NCI-H2029 (cell line): ENCODE measurements around the gene BNIP3.
"Not testable (repeated sequence)": the region's sequence is repeated elsewhere in the genome, so short reads cannot be mapped to it uniquely, and the experiment has no call there.

Experiments
- DNase-seq: peaks from one replicate; lab custom pipeline; 2025; lab: John Stamatoyannopoulos, UW

The BNIP3 gene

DNA sequence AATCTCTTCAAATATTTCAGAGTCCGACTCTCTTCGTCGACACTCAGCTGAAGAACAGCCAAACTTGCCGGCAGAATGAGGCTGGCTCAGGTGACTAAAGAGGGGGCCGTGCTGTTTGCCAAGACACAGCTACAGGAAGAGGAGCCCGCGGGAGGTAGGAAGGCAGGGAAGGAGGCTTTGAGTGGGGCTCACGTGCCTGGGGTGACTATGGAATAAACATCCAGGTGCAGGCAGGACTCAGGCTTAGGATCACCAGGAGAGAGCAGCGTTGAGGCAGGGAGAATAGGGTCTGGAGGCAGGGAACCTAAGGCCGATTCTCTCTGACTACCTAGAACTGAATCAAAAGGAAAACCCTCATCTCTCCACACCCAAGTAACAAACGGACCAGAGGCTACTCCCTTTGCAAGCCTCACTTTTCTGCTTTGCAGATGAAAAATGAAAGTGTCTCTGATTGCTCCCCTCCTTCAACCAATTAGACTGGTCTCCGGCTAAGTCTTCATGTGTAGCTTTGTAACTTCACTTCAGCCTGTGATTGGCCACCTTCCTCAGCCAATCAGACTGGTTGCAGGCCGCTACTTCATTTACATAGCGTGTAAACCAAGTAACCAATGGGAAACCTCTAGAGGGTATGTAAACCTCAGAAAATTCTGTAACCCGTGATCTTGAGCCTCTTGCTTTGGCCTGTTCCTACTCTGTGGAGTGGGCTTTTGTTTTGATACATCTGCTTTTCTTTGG lies 19.7 kb upstream of the BNIP3 start:
- DNase-seq = peak; percentile 31

DNA sequence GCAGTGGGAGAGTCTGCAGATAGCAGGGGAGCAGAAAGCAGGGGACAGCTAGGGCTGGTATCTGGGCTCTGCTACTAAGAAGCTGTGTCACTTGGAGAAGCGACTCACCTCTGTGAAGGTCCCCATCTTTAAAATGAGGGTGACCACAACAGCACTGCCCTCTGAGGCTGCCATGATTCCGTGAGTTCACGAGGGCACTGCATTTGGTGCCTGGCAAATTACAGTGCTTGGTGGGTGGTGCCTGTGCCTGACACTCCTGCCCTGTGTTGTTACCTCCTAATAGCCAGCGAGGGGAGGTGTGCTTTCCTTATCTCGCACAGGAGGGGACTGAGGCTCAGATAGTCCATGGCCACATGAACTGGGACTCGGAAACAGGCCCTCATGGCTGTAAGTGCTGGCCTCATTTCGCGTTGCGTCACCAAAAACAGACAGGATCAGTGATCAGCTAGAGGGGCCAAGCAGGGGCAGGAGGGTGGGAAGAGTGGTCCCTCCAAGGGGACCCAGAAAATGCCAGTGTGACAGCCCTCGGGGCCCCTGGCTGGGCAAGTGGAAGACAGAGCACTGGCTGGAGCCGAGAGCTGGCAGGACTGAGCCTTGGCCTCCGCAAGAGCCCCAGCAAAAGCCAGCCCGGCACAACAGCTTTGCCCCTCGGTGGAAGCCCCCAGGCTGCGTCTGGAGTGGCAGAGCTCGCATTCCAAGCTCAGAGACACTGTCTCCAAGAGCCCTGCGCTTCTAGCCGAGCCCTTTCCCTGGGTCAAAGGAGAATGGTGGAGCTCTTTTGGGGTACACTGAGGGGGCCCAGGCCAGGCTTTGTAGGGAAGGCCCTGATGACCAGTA lies 17.3 kb upstream of the BNIP3 start:
- no peak for DNase-seq

DNA sequence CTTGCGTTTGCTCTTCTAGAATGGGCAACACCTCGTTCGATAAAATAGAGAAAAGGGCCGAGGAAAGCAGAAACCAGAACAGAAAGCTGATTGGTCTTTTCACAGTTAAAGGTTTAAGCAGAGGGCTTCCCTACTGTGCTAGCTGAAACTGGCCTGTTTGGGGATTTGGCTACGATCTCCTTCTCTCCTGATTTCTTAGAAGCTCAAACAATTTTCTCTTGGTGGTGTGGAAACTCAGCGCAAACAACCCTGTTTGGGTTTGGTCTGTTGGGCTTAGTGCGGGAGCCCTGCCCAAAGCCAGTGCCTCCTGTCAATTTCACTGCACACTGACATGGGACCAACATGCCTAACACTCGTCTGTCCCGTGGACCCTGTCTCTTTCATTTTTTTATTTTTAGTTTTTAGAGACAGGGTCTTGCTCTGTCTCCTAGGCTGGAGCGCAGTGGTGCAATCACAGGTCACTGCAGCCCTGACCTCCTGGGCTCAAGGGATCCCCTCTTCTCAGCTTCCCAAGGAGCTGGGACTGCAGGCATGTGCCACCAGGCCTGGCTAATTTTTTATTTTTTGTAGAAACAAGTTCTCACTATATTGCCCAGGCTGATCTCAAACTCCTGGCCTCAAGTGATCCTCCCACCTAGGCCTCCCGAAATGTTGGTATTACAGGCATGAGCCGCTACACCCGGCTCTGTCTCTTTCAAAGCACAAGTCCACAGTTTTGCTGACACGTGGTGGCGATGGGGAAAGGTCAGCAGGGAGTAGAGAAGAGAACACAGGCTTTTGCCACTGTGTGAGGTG lies 16.5 kb upstream of the BNIP3 start:
- DNase-seq = no peak

DNA sequence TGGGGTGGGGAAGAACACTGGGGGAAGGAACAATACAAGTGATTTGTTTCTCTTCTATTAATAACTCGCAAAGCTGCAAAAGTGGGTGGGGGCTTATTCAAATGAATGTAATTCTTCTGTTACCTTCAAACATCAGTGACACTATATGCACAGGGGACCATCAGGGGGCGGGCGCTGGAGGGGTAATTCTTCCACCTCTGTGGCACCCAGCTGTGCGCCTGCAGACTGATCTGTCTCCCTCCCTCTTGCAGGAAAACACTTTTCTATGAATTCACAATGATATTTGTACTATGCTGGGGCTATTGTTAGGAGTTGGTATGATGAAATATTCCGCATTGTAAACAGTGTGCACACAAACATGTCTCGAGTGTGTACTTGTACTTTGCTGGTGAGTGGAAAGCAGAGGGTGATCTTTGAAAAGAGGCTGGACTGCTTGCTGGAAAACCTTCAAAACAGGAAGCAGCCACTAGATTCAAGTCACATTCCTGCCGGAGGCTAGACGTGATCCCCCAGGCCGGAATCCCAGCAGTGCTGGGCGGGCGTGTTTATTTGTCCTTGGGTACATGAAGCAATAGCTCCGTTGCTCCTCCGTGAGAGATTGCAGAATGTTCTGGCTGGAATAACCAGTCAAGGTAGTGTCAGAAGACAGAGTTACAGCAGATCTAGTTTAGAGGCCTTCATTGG lies 15.8 kb upstream of the BNIP3 start:
- peak; percentile 53 for DNase-seq

DNA sequence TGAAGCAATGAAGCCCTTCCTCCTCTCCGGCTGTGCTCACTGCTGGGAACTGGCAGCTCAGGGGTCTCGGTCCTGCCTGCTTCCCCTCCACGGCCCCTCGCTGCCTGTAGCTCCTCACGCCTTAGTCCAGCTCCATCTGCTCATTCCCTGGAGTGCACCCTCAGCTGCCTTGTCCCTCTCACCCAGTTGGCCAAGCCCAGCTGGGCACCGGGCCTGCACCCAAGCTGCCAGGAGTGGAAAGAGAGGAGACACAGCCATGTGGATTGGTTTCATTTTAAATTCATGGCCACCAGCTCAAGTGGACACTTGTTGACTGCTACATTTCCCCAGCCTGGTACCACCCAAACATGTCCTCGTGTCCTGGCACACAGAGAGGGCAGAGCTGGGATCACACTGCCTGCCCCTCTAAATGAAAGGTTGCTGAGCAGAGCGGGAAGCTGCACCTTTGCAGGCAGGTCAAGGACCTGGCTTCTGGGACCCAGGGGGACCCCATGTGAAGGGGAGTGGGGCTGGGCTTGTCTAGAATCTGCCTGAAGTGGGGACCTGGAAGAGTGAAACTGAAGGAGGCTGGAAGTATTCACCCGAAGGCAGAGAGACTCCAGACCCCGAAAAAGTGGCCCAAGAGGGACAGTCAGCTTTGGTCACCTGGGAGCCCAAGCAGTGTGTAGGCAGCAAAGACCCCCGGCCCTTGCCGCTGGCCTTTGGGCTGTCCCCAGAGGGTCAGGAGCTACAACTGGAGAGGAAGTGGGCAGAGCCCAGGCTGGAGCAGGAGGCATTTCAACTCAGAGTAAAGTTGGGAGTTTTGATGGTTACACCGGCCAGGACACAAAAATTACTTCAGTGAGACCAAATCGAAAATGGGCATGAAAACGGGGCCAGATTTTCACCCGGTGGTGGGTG lies 15.0 kb upstream of the BNIP3 start:
- peak; percentile 37 for DNase-seq

DNA sequence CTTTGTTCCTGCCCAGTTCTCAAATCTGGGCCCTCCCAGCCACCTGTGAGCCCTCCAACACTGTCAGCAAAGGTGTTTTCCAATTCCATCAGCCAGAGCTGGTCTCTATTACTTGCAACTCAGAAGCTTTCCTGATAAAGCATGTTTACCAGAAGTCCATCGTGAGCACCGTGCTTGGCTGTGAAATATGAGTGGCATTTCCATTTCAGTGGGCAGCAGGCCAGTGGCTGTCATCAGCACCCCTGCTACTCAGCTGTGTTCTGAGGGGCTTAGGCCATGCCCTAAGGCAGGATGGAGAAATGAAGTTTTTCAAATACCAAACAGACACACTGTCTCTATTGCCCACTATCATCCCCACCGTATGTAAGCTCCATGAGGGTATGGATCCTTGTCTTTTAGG lies 12.7 kb upstream of the BNIP3 start:
- DNase-seq = no peak

DNA sequence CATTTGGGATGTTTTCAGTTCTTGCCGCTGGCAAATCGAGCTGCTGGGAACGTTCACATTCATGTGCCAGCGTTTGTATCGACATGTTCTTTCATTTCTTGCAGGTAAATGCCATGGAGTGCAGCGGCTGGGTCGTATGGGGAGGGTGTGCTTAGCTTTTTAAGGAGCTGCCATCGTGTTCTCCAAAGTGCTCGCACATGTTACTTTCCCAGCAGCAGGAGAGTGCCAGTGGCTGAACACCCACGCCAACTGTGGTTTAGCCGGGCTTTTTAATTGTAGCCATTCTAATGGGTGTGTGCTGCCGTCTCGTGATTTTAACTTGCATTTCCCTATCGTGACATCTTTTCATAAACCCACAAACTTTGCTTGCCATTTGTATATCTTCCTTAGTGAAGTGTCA lies 11.6 kb upstream of the BNIP3 start:
- no peak for DNase-seq

DNA sequence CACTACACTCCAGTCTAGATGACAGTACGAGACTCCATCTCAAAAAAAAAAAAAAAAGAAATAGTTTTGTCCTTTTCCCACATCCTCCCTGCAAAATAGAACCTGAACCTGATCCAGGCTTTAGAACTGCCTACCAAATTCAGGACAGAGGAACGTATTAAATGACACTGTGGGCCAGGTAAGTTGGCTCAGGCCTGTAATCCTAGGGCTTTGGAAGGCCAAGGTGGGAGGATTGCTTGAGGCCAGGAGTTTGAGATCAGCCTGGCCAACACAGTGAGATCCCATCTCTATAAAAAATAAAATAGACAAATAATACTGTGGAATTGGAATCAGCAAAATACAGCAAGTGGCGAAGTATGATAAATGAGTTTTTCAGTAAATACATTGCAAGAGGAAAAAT lies 10.0 kb upstream of the BNIP3 start:
- DNase-seq = no peak

DNA sequence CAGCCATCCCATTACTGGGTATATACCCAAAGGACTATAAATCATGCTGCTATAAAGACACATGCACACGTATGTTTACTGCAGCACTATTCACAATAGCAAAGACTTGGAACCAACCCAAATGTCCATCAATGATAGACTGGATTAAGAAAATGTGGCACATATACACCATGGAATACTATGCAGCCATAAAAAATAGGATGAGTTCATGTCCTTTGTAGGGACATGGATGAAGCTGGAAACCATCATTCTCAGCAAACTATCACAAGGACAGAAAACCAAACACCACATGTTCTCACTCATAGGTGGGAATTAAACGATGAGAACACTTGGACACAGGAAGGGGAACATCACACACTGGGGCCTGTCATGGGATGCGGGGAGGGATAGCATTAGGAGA lies 6.1 kb upstream of the BNIP3 start:
- DNase-seq = not testable (repeated sequence)

DNA sequence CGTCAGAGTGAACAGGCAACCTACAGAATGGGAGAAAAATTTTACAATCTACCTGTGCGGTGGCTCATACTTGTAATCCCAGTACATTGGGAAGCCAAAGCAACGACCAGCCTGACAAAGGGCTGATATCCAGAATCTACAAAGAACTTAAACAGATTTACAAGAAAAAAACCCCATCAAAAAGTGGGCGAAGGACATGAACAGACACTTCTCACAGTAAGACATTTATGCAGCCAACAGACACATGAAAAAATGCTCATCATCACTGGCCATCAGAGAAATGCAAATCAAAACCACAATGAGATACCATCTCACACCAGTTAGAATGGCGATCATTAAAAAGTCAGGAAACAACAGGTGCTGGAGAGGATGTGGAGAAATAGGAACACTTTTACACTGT lies 5.6 kb upstream of the BNIP3 start:
- not testable (repeated sequence) for DNase-seq

DNA sequence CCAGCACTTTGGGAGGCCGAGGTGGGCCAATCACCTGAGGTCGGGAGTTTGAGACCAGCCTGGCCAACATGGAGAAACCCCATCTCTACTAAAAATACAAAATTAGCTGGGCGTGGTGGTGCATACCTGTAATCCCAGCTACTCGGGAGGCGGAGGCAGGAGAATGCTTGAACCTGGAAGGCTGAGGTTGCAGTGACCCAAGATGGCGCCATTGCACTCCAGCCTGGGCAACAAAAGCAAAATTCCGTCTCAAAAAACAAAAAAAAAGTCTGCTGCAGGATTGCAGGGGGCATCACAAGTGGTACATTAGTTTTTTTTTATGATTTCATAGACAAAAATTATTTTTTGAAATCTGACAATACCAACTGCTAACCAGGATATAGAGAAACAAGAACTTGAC lies 5.1 kb upstream of the BNIP3 start:
- not testable (repeated sequence) for DNase-seq

DNA sequence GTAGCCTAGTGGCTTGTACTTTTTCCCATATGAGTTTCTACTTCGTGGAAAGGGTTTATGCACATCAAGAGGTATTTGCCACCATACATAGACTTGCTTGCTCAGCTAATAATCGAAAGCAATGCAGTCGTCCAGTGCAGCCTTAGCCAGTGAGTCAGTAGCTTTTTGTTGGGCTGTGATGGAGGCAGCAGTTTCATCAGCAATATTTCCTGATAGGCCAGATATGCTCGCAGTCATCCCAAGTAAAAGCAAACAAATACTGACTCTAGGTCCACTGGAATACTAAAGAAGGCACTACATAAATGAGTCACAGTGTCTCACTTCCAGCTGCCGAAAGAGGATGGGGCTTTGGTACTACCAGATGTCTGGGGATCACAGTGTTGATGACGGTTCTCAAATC lies 2.1 kb upstream of the BNIP3 start:
- no peak for DNase-seq

DNA sequence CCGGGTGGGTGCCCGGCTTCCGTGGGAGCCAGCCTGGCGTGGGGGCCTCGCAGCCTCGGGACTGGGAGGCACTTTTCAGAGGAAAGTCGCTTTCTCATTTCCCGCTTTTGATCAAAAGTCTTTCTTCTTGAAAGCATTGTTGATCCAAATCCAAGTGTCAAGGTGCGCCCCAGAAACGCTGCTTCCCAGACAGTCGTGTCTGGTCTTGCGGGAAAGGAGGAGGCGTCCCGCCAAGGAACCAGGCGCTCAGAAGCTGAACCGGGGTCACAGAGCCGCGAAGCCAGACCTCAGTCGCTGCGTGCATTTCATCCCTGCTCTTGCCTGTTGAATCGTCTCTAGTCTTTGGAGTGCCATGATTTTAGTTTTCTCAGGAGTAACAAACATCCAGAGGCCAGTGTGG lies 1.1 kb upstream of the BNIP3 start:
- DNase-seq = no peak

DNA sequence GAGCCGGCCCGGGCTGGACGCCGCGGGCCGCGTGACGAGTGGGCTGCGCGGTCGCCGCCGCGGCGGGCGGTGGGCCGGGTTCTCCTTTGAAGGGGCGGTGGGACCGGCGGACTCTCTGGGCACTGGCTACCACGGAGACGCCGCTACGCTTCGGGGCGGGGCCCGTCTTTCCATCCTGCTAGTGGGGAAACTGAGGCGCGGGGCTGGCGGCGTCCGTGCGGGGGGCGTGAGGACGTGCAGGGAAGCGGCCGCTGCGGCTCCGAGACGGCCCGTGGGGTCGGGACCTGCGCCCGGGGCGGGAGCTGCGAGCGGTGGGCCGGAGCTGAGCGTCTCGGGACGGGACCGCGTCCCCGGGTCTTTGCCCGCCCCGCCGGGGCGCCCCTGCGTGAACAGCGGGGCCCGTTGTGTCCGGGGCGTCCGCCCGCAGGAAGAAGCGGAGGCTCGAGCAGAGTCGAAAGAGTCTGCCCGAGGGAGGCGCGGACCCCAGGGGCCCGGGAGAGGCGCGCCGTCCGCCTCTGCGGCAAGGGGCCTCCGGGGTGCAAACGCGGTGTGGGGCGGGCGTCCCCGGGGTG lies 548 bp upstream of the BNIP3 start:
- DNase-seq = no peak

DNA sequence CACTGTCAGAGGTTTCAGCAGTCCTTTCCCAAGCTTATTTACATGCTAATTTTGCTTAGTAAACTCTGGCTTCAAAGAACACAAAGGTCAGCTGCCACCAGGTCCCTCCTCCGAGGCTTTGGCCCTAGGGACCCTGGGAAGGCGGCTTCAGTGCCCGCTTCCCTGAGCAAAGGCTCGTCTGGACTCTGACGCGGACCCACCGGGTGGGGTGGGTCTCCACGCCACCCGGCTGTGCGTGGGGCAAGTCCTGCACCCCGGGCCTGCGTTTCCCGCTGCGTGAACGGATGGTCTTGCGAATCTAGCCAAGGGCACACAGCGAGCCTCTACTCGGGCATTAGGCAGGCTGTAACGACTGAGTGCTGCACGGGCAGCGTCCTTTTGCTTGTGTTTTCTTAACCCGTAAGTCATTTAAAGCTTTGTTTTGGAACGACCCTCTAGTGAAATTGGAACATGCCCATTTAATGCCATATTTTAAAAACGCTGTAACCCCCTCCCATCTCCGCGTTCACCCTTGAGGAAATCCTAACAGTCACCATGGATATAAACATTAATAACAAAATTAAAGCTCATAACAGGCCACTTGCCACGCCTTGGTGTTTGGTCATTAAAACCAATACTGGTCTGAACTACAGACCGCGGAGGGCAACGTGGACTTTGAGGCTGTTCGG lies 828 bp downstream of the BNIP3 start:
- no peak for DNase-seq

DNA sequence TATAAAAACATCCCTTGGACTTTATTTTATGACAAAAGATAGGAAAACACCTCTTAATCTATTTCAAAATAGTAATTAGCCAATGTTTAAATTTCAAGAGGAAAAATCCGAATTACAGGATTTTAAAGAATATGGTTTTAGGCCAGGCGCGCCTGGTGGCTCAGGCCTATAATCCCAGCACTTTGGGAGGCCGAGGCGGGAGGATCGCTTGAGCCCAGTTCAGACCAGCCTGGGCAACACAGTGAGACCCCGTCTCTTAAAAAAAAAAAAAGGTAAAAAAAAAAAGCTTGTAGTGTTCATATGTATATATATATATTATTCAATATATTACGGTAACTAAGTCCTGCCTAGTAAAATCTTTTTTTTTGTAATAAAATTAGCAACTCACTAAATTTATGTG lies 1.4 kb downstream of the BNIP3 start:
- DNase-seq = no peak

DNA sequence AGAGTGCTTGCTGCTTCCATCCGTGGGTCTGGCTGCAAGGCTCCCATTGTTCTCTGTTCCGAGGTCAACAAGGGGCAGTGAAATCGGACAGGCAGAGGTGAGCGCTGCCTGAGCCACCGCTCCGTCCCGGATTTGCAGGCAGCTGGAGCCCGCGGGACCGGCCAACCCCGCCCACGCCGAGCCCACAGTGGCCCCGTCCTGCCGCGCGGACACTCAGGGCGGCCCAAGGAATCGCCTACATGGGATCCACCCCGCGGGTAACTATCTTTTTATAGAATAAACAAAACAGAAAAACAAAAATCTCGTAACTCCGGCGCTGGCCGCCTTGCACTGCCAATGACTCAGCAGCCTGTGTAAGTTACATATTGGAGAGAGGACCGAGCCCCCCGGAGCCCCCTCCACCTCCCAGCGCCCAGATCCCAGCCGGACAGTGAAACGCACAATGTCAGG lies 1.9 kb downstream of the BNIP3 start:
- DNase-seq = no peak

DNA sequence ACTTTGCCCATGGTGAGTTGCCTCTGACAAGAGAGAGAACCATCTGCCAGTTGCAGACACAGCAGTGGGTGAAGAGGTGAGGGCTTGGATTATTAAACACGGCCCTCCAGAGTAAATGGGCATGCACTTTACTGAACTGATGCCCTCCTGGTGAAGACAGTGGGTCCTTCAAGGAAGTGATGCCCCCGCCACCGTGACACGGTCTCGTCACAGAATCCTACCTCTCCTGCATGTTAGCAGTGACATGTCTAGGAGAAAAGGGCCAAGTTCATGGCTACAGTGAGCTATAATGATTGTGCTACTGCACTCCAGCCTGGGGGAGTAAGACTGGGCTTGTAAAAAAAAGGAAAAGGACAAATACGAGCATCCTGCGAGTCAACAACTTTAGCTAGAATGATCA lies 2.4 kb downstream of the BNIP3 start:
- DNase-seq = no peak

DNA sequence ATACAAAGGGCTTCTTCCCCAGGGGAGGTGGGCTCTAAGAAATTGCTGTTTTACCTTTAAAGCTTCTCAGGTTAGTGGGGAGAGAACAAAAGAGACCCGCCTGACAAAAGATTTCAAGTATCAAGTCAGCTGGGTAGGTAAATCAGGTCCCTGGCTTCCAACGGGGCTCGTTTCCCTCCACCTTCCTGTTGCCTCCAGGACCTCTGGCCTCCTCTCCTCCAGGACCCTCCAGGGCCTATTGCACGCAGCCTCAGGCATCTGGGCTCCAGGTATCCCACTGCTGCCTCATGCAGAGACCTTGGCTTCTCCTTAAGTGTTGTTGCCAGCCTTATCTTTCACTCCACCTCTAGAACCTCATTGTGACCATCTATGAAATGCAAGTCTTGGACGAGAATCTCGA lies 2.9 kb downstream of the BNIP3 start:
- DNase-seq = no peak

DNA sequence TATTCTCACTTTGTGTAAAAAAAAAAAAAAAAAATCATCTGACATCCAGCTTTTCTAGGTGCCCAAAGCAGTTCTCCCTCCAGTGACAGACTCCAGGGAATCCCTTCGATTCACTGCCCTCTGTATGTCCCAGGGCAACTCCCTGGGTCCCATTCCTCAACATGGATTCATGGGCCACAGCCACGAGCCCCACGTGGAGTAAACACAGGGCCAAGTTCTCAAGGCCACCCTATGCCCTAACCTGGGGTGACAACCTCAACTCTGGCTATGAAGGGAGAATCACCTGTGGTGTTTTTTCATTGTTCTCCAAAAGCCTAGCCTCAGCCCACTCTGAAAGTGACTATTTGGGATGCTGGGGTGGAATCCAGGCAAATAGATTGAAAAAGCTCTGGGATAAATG lies 3.4 kb downstream of the BNIP3 start:
- DNase-seq = no peak
